ENCODE results near the gene MINDY4.
"Not testable (repeated sequence)": the region's sequence is repeated elsewhere in the genome, so short reads cannot be mapped to it uniquely, and the experiment has no call there.

Gene MINDY4

DNA sequence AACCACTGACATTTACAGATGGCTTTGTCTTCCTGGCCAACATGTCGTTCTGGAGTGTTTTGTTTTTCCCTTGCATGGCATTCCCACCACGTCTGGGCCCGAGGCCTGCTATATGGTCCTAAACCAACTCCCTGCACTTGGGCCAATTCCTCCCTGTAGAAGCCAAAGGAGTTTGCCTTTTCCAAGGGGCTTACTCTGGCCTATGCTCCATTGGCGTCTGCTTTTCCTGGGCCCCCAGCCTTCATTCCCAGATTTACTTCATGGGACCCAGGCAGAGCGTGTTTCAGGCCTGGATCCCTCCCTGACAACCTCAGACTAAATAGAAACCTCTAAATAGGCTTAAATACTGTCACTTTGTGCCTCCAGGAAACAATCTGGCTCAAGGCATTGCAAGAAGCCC, 60.7 kb downstream of the MINDY4 start:
- DNase-seq (ENCODE audit: low read depth in 3 of 3, low spot score in 1 of 3): no peak

DNA sequence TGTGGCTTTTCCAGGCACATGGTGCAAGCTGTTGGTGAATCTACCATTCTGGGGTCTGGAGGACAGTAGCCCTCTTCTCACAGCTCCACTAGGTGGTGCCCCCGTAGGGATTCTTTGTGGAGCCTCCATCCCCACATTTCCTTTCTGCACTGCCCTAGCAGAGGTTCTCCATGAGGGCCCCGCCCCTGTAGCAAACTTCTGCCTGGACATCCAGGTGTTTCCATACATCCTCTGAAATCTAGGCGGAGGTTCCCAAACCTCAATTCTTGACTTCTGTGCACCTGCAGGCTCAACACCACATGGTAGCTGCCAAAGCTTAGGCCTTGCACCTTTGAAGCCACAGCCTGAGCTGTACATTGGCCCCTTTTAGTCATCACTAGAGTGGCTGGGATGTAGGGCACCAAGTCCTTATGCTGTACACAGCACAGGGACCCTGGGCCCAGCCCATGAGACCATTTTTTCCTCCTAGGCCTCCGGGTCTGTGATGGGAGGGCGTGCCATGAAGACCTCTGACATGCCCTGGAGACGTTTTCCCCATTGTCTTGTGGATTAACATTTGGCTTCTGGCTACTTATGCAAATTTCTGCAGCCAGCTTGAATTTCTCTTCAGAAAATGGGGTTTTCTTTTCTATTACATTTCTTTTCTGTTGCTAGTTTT, 62.9 kb downstream of the MINDY4 start:
- not testable (repeated sequence) for DNase-seq (ENCODE audit: low read depth in 3 of 3, low spot score in 1 of 3)

DNA sequence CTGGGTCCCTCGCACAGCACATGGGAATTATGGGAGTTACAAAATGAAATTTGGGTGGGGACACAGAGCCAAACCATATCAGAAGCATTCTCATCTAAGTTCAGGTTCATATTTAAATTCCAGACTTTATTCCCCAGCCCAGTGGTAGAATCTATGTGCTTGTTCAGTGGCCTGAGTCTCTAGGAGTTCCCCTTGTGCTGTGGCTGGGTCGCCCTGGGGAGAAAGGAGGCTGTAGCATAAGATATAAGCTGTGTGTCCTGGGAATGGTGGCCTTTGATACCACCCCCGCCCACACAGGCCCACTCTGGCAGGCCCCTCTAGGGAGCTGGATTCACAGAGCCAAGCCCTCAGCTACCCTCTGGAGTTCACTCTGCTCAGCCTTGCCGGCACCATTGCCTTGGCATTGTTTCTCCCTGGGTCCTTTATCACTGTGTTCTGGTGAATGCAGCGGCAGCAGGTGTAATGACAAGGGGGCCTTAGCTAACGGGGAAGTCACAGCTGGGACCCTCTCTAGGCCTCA, 64.2 kb downstream of the MINDY4 start:
- no peak for DNase-seq (ENCODE audit: low read depth in 3 of 3, low spot score in 1 of 3)

DNA sequence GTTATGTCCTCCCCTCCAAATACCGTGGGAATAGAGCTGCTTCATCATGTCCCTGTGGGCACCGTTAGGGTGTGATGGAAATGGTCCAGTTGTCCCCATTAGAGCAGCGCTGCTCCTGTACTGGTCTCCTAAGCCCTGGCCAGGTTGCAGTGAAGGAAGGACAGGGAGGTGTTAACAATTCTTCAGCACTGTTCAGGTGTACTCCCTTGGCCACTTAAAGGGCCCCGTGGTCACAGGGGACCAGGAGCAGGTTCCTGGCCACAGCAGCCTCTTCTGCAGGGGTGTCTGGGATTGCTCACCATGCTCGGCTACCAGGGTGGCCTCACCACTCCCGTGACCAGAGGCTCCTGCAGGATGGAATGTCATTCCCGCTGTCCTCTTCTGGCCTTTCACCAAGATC, 65.8 kb downstream of the MINDY4 start:
- no peak for DNase-seq (ENCODE audit: low read depth in 3 of 3, low spot score in 1 of 3)

DNA sequence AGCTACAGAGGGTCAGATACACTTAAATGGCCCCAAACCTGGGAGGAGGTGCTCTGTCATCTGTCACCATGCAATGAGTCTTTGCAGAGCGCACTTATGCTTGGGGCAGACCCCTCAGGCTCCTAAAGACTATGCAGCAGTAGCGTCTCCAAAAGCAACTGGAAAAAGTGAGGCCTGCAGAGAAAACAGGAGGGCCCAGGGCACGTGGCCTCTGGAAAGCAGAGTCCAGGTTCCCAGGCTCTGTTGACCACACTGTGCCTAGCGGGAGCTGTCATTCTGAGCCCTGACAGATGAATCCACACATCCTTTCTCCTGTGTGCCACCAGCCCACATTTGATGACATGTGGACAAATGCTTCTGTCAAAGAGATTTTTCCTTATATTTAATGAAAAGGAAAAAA, 66.4 kb downstream of the MINDY4 start:
- no peak for DNase-seq (ENCODE audit: low read depth in 3 of 3, low spot score in 1 of 3)

DNA sequence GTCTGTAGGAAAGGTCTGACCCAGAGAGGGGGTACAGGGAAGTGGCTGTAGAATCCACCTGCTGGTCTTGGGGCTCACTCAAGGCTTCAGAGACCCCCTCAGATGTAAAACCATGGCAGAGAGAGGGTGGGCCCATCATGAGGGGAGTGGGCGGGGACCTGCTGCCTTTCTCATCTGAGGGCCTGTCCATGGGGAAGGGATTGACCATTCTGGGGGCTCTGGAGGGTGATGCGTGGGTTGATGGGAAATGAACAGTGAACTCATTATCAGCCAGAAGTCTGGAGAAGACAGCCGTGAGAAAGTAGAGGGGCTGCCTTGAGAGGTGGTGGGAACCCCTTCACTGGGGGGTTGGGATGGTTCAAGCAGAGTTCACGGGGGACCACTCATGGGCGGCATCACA, 66.8 kb downstream of the MINDY4 start:
- DNase-seq (ENCODE audit: low read depth in 3 of 3, low spot score in 1 of 3): no peak

DNA sequence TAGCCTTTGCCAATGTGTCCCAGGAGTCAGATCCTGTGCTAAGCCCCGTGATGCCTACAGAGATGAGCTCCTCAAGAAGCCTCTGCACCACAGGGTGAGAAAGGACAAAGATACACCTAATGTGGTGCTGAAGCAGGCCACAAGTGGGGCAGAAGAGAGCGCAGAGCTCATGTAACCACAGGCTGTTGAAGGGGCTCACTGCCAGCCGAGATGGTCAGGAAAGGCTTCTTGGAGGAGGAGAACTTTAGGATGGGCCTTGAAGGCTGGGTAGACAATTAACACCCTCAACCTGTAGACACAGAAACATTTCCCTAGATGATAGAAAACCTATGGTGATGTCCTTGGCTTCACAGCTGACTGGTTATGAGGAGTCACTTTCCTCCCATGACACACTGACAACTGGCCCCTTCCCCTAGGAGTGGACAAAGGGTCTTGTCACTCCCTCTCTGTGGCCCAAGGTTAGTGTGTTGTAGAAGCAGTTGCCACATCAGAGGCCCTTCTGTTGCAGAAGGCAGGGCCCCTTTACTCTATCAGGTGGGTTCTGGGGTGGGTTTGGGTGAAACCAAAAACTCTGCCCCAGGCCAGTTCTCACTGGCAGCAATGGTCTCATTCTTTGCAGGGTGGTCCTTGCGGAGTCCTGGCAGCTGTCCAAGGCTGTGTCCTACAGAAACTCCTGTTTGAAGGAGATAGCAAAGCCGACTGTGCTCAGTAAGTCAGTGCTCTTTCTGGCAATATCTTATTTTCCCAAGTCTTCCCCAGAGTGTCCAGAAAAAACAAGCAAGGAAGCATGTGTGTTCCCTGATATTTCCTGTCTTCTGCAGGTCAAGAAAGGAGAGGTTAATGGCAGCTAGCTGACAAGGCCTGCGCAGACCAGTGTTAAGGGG, 69.2 kb downstream of the MINDY4 start:
- DNase-seq (ENCODE audit: low read depth in 3 of 3, low spot score in 1 of 3): no peak

DNA sequence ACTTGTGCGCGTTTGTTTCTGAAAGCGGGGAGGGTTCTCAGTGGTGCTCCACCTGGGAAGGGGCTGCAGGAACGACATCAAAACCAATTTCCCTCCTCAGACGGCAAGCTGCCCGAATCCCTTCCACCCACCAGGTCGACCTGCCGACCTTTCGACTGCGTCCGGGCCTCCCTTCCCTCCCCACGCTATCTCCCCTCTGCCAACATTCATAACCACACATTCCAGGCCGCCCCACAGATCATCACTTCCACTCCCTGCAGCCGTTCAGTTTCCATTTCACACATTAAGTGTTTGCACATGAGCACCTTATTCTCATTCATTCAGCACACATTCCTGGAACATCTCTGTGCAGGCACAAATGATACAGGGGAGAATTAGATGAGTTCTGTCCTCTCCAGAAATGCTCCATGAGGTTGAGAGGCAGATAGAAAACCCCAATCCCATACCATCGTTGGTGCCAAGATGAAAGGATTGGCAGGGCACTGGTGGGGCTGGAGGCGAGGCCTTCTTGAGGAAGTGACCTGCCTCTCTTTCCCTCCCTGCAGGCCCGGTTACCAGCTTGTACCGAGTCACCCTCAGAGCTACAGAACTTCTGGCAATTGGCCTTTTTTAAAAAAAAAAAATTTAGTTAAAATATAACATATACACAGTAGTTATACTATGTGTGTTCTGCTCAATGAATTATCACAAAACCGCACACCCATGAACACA, 70.0 kb downstream of the MINDY4 start:
- no peak for DNase-seq (ENCODE audit: low read depth in 3 of 3, low spot score in 1 of 3)

DNA sequence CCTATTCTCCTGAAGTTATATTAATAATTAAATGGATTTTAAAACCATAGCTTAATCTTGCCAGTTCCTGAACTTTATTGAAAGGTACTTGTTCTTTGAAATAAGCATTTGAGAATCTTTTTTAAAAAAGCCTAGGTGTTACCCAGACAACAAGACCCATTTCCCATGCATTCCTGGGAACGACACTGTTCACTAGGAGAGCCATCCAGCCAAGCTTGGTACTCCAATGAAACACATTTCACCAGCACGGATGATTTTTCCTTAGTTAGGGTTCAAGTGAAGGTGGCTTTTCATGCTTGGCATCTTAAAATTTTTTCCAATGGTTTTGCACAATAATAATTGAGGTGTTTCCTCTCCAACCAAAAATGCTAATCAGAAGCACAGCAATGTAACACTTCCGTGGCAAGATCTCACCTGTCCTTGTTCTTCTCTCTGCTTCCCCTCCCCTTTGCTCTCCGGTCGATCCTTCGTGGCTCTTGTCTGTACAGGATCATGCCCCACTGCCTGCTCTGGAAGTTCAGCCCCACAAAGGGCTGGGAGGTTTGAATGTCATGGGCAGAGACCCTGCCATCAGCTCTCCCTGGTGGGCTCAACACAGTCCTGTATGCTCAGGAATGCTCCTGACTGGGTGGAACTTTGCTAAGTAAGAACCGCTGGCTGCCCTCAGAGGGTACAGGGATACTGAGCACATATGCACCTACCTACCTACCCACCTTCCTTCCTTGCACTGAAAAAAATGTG, 70.8 kb downstream of the MINDY4 start:
- no peak for DNase-seq (ENCODE audit: low read depth in 3 of 3, low spot score in 1 of 3)

DNA sequence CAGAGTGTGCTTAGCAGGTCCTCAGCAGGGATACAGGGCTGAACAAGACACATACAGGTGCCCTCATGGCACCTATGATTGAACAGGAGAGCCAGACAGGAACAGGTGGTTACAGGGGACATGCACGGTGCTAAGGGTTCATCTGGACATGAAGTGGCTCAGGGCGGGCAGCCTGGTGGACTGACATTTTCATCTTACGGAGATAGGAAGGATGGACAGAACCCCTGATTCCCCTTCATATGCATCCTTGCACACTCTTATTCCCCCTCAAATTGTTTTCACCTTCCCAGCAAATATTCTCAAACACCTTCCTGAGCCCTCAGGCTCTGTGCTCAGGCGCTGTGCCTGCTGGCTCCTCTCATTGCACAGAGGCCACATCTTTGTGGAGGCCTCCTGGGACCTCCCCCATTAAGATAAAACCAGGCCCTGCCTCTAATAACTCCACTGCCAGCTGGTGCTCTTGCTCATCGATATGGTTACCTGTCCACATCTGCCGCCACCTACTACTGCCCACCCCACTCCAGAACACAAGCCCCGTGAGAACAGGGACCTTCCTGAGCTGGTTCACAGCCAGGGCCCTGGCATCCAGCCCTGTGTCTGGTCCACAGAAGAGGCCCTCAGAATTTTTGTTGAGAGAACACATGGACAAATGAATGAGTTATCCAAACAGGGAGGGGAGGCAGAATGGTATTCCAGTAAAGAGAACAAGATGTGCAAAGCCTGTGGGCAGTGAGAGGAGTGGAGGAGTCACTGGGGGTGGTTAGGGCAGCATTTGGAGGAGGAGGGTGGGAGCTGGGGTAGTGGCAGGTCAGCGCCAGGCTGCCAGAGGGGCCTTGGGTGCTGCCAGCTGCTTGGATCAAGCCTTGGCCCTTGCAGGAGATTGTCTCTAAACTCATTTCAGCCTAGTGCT, 71.6 kb downstream of the MINDY4 start:
- no peak for DNase-seq (ENCODE audit: low read depth in 3 of 3, low spot score in 1 of 3)

DNA sequence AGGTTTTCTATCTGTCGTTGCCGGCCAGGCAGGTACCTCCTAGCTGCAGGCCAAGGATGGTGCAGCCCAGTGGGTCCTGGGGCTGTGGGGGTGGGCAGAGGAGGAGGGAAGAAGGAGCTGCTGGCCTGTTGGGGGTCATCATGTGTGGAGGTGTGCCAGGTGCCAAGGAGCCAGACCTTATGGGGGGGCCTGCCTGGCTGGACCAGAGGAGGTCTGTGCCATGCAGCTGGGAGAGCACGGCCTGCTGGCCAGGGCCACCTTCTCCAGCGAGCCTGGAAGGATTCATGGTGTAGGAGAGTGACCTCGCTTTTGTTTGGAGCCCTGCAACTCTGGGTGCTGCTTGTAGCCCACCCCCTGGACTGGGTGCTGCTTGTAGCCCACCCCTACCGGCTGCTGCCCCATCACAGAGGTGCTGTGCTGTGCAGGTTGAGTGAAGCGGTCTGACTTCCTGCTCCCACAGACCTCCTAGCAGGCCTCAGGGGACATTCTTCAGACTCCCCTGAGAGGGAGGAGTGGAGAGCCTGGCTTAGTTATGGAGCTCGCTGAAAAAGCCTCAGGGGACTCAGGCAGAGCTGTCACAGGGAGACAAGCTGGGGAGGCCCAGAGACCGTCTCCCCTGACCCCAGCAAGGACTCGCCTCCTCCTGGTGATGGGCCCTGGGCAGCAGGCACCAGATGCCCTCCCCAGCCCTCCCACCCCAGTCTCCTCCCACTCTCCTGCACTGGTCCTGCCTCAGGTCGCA, 72.7 kb downstream of the MINDY4 start:
- no peak for DNase-seq (ENCODE audit: low read depth in 3 of 3, low spot score in 1 of 3)

DNA sequence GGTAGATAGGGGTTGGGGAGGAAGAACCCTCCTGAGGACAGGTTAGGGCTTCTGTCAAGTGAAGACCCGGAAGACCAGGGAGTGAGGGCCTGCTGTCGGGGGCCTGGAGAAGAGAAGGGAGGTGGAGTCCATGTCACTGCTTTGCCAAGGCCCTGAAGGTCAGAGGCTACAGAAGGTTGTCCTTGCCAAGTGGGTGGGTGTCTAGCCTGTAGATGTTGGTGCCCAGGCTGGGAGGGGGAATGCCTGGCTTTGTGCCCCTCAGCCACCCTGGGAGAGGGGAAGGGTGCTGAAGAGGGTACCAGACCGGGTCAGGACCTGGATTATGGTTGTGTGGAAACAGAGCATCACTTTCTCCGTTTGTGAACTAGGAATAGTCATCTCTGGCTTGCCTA, 73.3 kb downstream of the MINDY4 start:
- DNase-seq (ENCODE audit: low read depth in 3 of 3, low spot score in 1 of 3): no peak

DNA sequence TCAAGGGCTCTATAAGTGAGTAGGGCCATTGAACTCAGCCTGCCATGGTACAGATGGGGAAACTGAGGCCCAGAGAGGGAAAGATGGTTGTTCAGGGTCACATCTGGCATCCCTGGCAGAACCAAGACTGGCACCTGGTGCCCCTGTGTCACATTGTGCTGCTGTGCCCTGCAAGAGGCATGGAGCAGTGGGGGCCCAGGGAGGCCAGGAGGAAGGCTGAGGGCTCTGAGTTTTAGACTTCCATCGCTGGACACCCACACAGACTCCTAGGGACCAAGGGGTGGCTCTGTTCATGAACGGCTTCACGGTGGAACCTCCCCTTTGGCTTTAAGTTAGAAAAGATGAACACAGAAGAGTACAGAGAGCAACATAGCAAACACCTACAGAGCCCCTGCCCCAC, 73.7 kb downstream of the MINDY4 start:
- DNase-seq (ENCODE audit: low read depth in 3 of 3, low spot score in 1 of 3): no peak

DNA sequence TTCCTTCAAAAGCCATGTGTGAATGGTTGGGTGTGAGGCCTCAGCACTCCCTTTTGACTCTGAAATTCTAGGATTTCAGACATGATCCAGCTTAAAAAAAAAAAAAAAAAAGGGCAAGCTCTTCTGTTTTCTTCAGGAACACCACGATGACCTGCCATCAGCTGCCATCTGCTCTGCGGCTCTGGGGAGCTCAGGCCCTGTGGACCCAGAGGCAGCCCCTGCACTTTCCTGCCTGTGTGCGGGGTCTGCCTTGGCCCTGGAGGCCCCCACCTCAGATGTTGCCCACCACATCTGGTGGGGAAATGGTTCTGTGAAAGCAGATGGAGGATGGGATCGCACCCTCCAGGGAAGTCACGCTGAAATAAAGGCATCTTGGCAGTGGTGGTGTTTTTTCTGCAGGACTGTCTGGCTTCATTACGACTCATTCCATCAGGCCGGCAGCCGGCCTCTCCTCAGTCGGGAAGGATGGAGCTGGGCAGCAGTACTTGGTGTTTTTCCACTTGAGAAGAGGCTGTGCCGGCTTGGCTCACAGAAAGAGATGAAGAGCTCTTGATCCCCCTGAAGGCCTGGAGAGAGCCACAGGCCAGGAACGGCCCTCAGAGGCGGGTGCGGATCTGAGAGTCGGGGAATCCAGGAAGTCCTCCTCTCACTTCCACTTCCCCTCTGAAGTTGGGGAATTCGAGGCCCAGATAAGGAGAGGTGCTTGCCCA, 74.4 kb downstream of the MINDY4 start:
- DNase-seq (ENCODE audit: low read depth in 3 of 3, low spot score in 1 of 3): no peak

DNA sequence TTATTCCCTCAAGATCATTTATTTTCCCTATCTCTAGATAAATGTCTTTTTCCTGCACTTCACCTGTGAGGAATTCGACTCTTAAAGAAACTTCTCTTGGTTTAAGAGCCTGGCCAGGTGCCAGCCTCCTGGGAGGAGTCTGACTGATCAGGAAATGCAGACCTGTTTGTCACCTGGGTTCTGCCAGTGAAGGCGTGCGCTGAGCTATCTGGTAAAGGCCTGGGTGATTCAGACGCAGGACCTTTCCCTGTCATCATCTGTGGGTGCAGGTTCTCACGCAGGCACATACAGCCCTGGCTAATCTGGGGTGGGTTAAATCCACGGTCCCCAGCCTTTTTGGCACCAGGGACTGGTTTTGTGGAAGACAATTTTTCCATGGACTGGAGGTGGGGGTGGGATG, 75.2 kb downstream of the MINDY4 start:
- DNase-seq (ENCODE audit: low read depth in 3 of 3, low spot score in 1 of 3): no peak

DNA sequence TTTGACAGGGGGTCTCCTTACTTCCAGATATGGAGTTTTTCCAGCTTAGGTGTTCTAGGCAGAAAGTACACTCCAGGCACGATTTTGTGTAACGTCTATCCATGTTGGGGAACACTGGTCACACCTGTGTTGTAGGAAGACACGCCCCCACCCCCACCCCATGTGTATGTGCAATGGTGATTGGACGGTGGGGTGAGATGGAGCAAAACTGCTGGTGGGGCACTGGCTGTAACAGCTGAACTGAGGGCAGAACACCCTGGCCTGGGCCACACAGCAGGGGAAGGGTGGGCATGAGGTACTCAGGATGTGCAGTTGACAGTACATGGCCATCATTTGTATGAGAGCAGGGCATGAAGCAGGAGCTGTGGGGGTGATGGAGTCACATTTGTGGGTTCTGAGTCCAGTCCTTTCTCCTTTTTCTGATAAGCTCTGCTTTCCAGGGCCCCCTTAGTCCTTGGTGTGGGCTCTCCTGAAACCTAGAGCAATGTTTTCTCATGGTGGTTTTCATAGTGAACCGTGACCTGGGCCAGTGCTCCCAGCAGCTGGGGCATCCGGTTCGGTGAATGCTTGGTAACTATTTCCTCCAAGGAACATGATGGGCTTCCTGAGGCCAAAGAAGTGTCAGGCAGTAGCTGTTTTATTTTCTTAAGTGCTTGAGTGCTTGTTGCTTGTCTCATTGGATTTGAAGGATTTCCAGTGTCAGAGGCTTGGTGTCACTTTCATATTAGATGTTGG, 77.1 kb downstream of the MINDY4 start:
- DNase-seq (ENCODE audit: low read depth in 3 of 3, low spot score in 1 of 3): no peak

DNA sequence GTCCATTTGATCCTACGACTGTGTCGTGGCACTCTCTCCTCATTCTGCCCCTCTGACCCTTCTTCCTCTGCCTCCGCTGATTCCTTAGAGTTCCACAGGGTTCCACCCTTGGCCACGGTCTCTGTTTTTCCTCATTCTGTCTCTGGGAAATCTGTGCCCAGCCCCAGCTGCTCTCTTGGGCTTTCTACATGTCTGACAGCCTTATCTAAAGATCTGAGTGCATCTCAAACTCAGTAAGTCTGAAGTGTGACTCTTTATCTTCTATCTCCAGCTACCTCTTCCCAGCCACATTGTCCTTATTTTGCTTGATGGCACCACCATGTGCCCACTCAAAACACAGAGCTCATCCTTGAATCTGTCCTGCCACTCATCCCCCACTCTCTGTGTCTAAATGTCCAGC, 78.3 kb downstream of the MINDY4 start:
- DNase-seq (ENCODE audit: low read depth in 3 of 3, low spot score in 1 of 3): no peak

DNA sequence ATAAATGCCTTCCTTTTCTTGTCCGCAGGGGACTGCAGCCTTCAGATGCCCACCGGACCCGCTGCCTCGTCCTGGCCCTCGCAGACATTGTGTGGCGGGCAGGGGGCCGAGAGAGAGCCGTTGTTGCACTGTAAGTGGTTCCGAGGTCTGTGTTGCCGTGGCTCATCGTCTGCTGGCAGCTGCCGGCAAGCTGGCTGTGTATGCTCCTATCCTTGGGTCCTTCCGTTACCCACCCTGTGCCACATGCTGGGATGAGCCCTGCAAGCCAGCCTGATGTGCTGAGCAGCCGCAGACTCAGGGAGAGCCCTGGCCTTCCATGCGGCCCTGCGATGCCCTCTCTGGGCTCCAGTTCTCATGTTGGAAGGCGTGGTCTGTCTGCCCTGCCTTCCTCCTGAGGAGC, 79.2 kb downstream of the MINDY4 start:
- no peak for DNase-seq (ENCODE audit: low read depth in 3 of 3, low spot score in 1 of 3)
